COR-L47 (cell line): ENCODE data around the gene SIDT2.
"Not testable (repeated sequence)": the region's sequence is repeated elsewhere in the genome, so short reads cannot be mapped to it uniquely, and the experiment has no call there.

Experiments
- DNase-seq: peaks from one replicate; lab custom pipeline; 2025; lab: John Stamatoyannopoulos, UW

SIDT2 gene

GRCh38 chr11:117204283-117205080 lies 25.9 kb downstream of the SIDT2 start:
- DNase-seq, result no peak

- no peak for DNase-seq
These were observed 26.8 kb downstream of the SIDT2 start for GRCh38 chr11:117205211-117205818.

GRCh38 chr11:117206111-117206510 lies 27.6 kb downstream of the SIDT2 start:
- DNase-seq, result not testable (repeated sequence)

GRCh38 chr11:117206859-117207258 lies 28.3 kb downstream of the SIDT2 start:
- DNase-seq, result not testable (repeated sequence)

DNA sequence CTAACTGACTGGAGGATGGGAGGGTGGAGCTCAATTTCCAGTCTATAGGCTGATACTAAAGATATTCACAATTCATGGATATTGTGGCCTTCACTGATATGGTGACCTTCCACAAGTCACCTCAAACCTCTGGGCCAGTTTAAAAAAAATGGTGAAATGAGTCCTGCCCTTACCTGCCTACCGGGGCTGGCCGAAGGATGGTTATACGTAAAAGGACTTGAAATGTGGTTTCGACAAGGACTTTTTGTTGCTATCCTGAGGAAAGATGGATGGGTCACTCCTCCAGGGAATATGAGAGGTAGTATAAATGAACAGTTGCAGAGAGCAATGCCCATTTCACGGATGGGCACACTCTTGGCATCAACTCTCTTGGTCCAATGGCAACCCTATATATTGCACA lies 28.9 kb downstream of the SIDT2 start:
- not testable (repeated sequence) for DNase-seq

DNA sequence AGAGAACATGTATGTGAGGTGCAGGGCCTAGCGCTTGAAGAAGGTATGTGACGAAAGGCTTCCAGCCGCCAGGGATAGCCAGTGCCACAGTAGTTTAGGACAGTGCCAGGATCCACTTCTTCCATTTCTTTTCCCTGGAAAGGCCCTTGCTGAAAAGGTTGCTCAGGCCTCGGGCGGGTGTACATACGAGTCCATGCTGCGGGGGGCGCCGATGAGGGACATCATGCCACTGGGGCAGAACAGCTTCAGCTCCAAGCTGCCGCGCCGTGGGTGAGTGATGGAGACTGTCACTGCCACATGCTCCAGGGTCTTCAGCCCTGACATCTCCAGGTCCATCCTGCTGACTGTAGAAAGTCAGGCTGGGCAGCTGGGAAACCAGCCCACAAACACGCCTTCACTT lies 30.2 kb downstream of the SIDT2 start:
- not testable (repeated sequence) for DNase-seq

GRCh38 chr11:117209351-117210125 lies 31.0 kb downstream of the SIDT2 start:
- DNase-seq, result not testable (repeated sequence)

- no peak for DNase-seq
These were observed 32.1 kb downstream of the SIDT2 start for GRCh38 chr11:117210620-117211019.

DNA sequence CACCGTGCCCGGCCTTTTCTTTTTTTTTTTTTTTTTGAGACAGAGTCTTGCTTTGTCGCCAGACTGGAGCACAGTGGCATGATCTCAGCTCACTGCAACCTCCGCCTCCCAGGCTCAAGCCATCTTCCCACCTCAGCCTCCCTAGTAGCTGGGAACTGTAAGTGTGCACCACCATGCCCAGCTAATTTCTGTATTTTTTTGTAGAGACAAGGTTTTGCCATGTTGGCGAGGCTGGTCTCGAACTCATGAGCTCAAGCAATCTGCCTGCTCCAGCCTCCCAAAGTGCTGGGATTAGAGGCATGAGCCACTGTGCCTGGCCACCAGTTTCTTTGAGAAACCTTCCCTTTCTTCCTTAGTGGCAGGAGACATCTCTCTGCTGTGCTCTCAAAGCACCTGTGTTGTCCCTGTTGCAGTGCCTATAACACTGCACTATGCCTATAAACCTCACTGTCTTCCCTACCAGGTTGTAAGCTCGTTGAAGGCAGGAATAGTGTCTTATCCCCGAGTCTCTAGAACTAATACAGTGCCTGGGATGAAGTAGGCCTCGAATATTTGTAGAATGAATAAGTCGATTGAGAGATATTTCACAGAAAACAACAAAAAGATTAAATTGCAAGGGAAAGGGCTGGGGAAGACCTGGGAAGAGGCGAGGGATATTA lies 34.3 kb downstream of the SIDT2 start:
- DNase-seq, result no peak

- DNase-seq, result no peak
These were observed 36.0 kb downstream of the SIDT2 start for GRCh38 chr11:117214404-117215110.

DNA sequence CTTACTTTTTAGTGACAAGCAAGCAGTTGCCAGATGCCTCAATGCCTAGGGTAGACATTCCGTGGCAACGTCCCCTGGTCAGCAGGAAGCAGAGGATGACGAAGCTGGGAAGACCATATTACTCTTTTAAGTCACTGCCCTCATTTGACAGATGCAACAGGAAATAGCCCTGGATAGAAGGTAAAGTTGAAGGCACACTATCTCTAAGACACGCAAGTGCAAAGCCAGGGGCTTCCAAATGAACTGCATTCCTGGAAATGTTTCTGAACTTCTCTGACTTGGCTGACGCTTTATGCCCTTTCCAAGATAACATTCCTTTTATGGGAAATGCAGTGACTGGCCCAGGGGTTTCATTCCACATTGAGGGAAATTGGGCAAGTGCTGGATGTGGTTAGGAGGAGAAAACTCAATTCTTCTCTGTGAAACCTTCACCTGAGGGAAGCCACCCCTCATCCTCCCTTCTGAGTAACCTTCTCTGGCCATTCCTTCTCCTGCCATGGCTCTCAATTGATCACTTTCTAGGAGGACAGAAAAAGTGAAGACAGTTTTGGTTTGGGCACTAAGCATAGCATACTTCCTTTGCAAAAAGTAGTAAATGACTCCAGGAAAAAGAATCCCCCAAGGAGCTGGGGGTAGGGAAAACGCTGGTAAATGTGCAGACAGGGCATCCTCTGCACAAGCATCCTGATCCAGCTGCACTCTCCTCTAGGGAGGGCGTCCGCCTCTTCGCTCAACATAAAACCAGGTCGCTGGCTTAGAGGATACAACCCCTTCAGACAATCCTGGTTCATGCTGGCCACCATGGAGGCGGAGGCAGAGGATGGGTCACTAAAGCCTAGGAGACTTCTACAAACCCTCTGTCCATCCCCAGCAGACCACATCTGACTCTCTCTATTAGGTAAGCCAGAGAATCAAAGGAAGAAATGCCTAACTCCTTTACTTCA lies 38.9 kb downstream of the SIDT2 start:
- DNase-seq, result no peak

- DNase-seq, result no peak
These were observed 39.8 kb downstream of the SIDT2 start for GRCh38 chr11:117218133-117218915.

- no peak for DNase-seq
These were observed 40.5 kb downstream of the SIDT2 start for GRCh38 chr11:117219001-117219400.

- no peak for DNase-seq
These were observed 40.9 kb downstream of the SIDT2 start for GRCh38 chr11:117219455-117219854.

- no peak for DNase-seq
These were observed 41.5 kb downstream of the SIDT2 start for GRCh38 chr11:117219995-117220394.

- no peak for DNase-seq
These were observed 42.0 kb downstream of the SIDT2 start for GRCh38 chr11:117220568-117220967.

DNA sequence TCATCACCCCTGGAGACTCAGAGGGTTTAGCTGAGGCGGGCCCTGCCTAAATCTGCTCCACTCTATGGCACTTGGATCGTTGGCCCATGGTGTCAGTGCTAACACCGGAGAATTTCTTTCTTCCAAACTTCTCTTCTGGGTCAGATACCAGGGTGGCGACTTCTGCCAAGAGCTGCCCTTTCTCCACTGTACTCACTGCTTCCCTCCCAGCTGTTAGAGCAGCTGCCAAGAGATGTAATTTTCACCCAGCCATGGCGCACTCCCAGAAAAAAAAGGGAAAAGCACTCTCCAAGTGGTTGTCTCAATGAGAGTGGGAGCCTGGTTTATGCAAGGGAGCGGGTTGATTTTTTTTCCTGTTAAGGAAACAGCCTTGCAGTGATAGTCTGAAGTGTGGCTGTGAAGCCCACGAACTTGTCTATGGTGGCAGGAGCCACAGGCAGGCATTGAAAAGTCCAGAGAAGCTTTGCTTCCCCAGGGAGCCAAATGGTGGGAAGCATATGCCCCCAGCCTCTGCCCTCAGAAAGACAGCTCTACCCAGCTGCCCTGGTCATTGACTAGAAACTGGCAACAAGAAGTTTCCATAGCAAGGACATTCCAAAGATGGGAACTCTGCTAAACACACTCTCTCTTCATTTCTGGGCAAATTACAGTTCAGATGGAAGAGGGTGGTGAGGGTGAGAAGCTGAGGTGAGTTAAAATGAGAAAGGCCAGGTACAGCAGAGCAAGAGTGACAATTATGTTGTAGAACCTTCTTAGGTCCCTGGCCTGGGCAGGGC lies 42.6 kb downstream of the SIDT2 start:
- DNase-seq, result no peak

- peak; percentile 66 for DNase-seq
These were observed 43.4 kb downstream of the SIDT2 start for GRCh38 chr11:117221775-117222517.
